Measurements from ENCODE around the gene METTL17.

Gene METTL17

GRCh38 chr14:21015312-21015711 is 25.5 kb downstream of the METTL17 start:
- DNase-seq (ENCODE audit: low read depth) = peak; percentile 72
- TF ChIP-seq CTCF (IDR thresholded peaks at IDR 0.05; ENCODE audit: low read depth, low read length) (no peak), MAX (IDR thresholded peaks at IDR 0.05; ENCODE audit: low read depth, low read length) (peak; percentile 42; the same call in 1 of the 2 replicates), POLR2A (IDR thresholded peaks at IDR 0.05; ENCODE audit: extremely low read depth, insufficient read length) (no peak), MYC (IDR thresholded peaks at IDR 0.05; ENCODE audit: low read depth, low read length) (no peak)
- H3K4me3 ChIP-seq (ENCODE audit: low read depth, low read length) = no peak overlapping the region

GRCh38 chr14:21016413-21017190 is 26.8 kb downstream of the METTL17 start:
- TF ChIP-seq MAX (IDR thresholded peaks at IDR 0.05; ENCODE audit: low read depth, low read length) (no peak), CTCF (IDR thresholded peaks at IDR 0.05; ENCODE audit: low read depth, low read length) (no peak), MYC (IDR thresholded peaks at IDR 0.05; ENCODE audit: low read depth, low read length) (no peak), POLR2A (IDR thresholded peaks at IDR 0.05; ENCODE audit: extremely low read depth, insufficient read length) (no peak)
- H3K4me3 ChIP-seq (ENCODE audit: low read depth, low read length) = no peak overlapping the region
- no peak for DNase-seq (ENCODE audit: low read depth)

DNA sequence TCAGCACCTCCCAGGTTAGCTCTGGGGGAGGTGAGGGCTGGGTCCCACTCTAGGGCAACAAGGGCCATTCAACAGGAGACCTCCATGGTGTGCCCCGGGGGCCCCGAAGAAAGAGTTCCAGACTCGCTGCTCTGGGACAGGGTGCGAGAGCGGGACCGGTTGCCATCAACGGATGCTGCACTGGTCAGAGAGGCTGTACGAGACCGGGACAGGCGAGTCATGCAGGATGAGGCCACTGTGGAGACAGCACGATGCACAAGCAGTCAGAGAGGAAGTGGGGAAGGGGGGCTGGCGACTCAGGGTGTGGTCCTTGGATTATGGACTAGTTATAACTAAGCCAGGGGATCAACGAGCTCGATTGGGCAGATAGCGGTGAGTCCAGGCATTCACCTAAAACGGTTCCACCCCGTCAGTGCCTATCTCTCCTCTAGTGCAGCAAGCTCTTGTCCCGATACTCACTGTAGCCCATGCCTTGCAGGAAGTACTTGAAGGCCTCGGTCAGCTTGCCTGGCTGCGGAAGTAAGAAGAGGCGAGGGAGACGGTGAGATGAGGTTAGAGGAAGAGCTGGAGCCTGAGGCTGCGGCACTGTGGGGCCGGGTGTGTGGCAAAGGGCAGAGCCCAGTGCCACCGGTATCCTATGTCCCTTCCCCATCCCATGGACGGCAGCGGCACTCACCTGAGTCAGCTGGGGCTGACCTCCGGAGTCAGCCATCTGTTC is 27.9 kb downstream of the METTL17 start:
- DNase-seq (ENCODE audit: low read depth) = peak; percentile 42
- no peak overlapping the region for H3K4me3 ChIP-seq (ENCODE audit: low read depth, low read length)
- TF ChIP-seq MAX (IDR thresholded peaks at IDR 0.05; ENCODE audit: low read depth, low read length) = no peak
- TF ChIP-seq POLR2A (IDR thresholded peaks at IDR 0.05; ENCODE audit: extremely low read depth, insufficient read length) = no peak
- no peak for TF ChIP-seq CTCF (IDR thresholded peaks at IDR 0.05; ENCODE audit: low read depth, low read length)
- no peak for TF ChIP-seq MYC (IDR thresholded peaks at IDR 0.05; ENCODE audit: low read depth, low read length)

DNA sequence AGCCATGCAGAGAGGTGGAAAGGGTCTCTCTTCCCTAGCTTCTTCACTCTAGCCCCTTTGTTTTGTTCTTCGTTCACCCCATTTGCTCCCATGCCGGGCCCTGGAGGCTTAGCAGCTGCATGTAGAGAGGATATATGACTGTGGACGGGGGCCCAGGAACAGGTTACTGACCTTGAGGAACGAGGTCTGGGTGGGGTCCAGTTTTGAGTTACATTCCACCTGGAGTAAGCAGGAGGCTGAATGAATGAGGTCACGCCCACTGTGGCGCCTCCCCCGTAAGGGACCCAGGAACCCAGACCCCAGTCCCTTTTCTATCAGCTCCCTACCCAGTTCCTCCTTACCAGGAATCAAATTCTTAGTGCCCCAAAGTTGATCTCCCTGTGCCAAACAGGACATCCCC is 28.5 kb downstream of the METTL17 start:
- DNase-seq (ENCODE audit: low read depth) = no peak
- TF ChIP-seq MYC (IDR thresholded peaks at IDR 0.05; ENCODE audit: low read depth, low read length) = no peak
- TF ChIP-seq MAX (IDR thresholded peaks at IDR 0.05; ENCODE audit: low read depth, low read length) = no peak
- no peak overlapping the region for H3K4me3 ChIP-seq (ENCODE audit: low read depth, low read length)

DNA sequence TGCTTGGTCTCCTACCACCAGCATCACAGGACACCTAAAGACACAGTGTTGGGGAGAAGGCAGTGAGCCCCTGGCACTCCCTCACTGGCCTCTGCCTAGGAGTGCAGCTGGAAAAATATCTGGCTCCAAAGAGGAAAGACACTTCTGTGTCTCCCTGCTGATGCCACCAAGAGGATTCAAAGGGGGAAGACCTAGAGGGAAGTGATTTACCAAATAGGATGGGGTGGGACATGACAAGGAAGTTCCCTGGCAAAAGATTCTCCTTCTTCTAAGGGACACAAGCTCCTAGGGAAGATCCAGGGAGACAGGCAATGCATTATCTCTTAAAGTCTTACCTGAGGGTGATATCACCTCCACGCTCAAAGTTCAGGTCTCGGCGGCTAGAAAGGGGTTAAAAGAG is 29.0 kb downstream of the METTL17 start:
- DNase-seq (ENCODE audit: low read depth) = no peak
- no peak overlapping the region for H3K4me3 ChIP-seq (ENCODE audit: low read depth, low read length)
- TF ChIP-seq CTCF (IDR thresholded peaks at IDR 0.05; ENCODE audit: low read depth, low read length) (no peak), POLR2A (IDR thresholded peaks at IDR 0.05; ENCODE audit: extremely low read depth, insufficient read length) (no peak), MYC (IDR thresholded peaks at IDR 0.05; ENCODE audit: low read depth, low read length) (no peak), MAX (IDR thresholded peaks at IDR 0.05; ENCODE audit: low read depth, low read length) (no peak)

- no peak overlapping the region for H3K4me3 ChIP-seq (ENCODE audit: low read depth, low read length)
Observed at GRCh38 chr14:21019366-21019765, 29.6 kb downstream of the METTL17 start.

More at GRCh38 chr14:21019366-21019765, 29.6 kb downstream of the METTL17 start:
- peak; percentile 27 for DNase-seq (ENCODE audit: low read depth)
- TF ChIP-seq POLR2A (IDR thresholded peaks at IDR 0.05; ENCODE audit: extremely low read depth, insufficient read length) (no peak), CTCF (IDR thresholded peaks at IDR 0.05; ENCODE audit: low read depth, low read length) (no peak), MAX (IDR thresholded peaks at IDR 0.05; ENCODE audit: low read depth, low read length) (no peak)

Data from NB4 (cell line).